Measurements from ENCODE around the gene WDR1.

The WDR1 gene

GRCh38 chr4:10151182-10151581 lies 34.6 kb upstream of the WDR1 start:
- Histone ChIP-seq H3K27me3 (ENCODE audit: control insufficient read depth, low read length) (peaks cover 64% of the 10 kb centered on the region), H3K4me1 (ENCODE audit: control insufficient read depth, low read length) (peaks cover 12% of the 10 kb centered on the region), H3K27ac (ENCODE audit: low read depth, low read length) (no peak overlapping the region), H3K79me2 (ENCODE audit: control insufficient read depth, low read length) (no peaks in the 10 kb centered on the region), H3K36me3 (ENCODE audit: control insufficient read depth, low read length) (no peaks in the 10 kb centered on the region), H3K4me2 (ENCODE audit: low read length) (no peak overlapping the region), H3K9me3 (ENCODE audit: control insufficient read depth, insufficient read depth, low read length) (no peaks in the 10 kb centered on the region), H4K20me1 (ENCODE audit: control insufficient read depth, insufficient read depth, low read depth, low read length) (no peaks in the 10 kb centered on the region), H3F3A (ENCODE audit: control insufficient read depth, insufficient read depth) (no peaks in the 10 kb centered on the region), H3K9me2 (replicated peaks; ENCODE audit: control insufficient read depth, low read length) (no peaks in the 10 kb centered on the region), H3K4me3 (ENCODE audit: low read length) (no peak overlapping the region)
- TF ChIP-seq EZH2phosphoT487 (IDR thresholded peaks at IDR 0.05; ENCODE audit: borderline replicate concordance, low read length) (no peak), CTCF (IDR thresholded peaks at IDR 0.05; ENCODE audit: low read depth, low read length, poor library complexity, severe bottlenecking) (no peak)

GRCh38 chr4:10144966-10145365 lies 28.4 kb upstream of the WDR1 start:
- Histone ChIP-seq H3K27ac (ENCODE audit: low read depth, low read length) (no peak overlapping the region), H3K9me3 (ENCODE audit: control insufficient read depth, insufficient read depth, low read length) (no peaks in the 10 kb centered on the region), H3K4me3 (ENCODE audit: low read length) (no peak overlapping the region), H3F3A (ENCODE audit: control insufficient read depth, insufficient read depth) (no peaks in the 10 kb centered on the region), H3K79me2 (ENCODE audit: control insufficient read depth, low read length) (no peaks in the 10 kb centered on the region), H3K4me2 (ENCODE audit: low read length) (no peak overlapping the region), H3K9me2 (replicated peaks; ENCODE audit: control insufficient read depth, low read length) (no peaks in the 10 kb centered on the region), H3K36me3 (ENCODE audit: control insufficient read depth, low read length) (no peaks in the 10 kb centered on the region), H3K27me3 (ENCODE audit: control insufficient read depth, low read length) (peaks cover 38% of the 10 kb centered on the region), H3K4me1 (ENCODE audit: control insufficient read depth, low read length) (peaks cover 7% of the 10 kb centered on the region; the same call in 1 of the 2 replicates), H4K20me1 (ENCODE audit: control insufficient read depth, insufficient read depth, low read depth, low read length) (no peaks in the 10 kb centered on the region)
- TF ChIP-seq EZH2phosphoT487 (IDR thresholded peaks at IDR 0.05; ENCODE audit: borderline replicate concordance, low read length), result no peak
- no peak for TF ChIP-seq CTCF (IDR thresholded peaks at IDR 0.05; ENCODE audit: low read depth, low read length, poor library complexity, severe bottlenecking)

- Histone ChIP-seq H3K27me3 (ENCODE audit: control insufficient read depth, low read length) (peaks cover 33% of the 10 kb centered on the region), H3F3A (ENCODE audit: control insufficient read depth, insufficient read depth) (no peaks in the 10 kb centered on the region)
- TF ChIP-seq CTCF (IDR thresholded peaks at IDR 0.05; ENCODE audit: low read depth, low read length, poor library complexity, severe bottlenecking) (no peak), EZH2phosphoT487 (IDR thresholded peaks at IDR 0.05; ENCODE audit: borderline replicate concordance, low read length) (no peak)
These were observed 27.9 kb upstream of the WDR1 start for GRCh38 chr4:10144479-10144878.

More at GRCh38 chr4:10144479-10144878, 27.9 kb upstream of the WDR1 start:
- H3K4me3 ChIP-seq (ENCODE audit: low read length), result no peak overlapping the region
- H3K4me2 ChIP-seq (ENCODE audit: low read length), result no peak overlapping the region
- no peaks in the 10 kb centered on the region for H4K20me1 ChIP-seq (ENCODE audit: control insufficient read depth, insufficient read depth, low read depth, low read length)
- no peaks in the 10 kb centered on the region for H3K9me3 ChIP-seq (ENCODE audit: control insufficient read depth, insufficient read depth, low read length)
- H3K4me1 ChIP-seq (ENCODE audit: control insufficient read depth, low read length), result peaks cover 7% of the 10 kb centered on the region; the same call in 1 of the 2 replicates
- H3K36me3 ChIP-seq (ENCODE audit: control insufficient read depth, low read length), result no peaks in the 10 kb centered on the region
- no peak overlapping the region for H3K27ac ChIP-seq (ENCODE audit: low read depth, low read length)
- H3K9me2 ChIP-seq (replicated peaks; ENCODE audit: control insufficient read depth, low read length), result no peaks in the 10 kb centered on the region
- H3K79me2 ChIP-seq (ENCODE audit: control insufficient read depth, low read length), result no peaks in the 10 kb centered on the region

Measured in DOHH2 (cell line).